ENCODE results near the gene ASTL. TPM values are rescaled to one million over a fixed set of nuclear protein-coding genes. Genes with fewer than 3 reads are reported as not detected.

The ASTL gene
- total and polyA plus RNA-seq, 4 donors, result not detected

GRCh38 chr2:96180521-96180920 lies 42.2 kb upstream of the ASTL start:
- Histone ChIP-seq H3K27me3 (ENCODE audit: control insufficient read depth in 4 of 4, insufficient read depth in 4 of 4, low read length in 3 of 4) (no peaks in the 10 kb centered on the region), H3K36me3 (ENCODE audit: control insufficient read depth in 4 of 4, insufficient read depth in 3 of 4, low read depth in 1 of 4, low read length in 3 of 4) (peaks cover 9 to 17% (median 14%) of the 10 kb centered on the region in 4 donors), H3K4me1 (ENCODE audit: control insufficient read depth in 4 of 4, insufficient read depth in 4 of 4, low read length in 3 of 4) (no peaks in the 10 kb centered on the region), H3K9me3 (ENCODE audit: control insufficient read depth in 4 of 4, low read length in 3 of 4) (no peaks in the 10 kb centered on the region), H3K27ac (ENCODE audit: low read depth in 1 of 2, low read length in 2 of 2) (no peak overlapping the region), H3K9ac (ENCODE audit: low read depth in 1 of 2, low read length in 2 of 2) (no peak overlapping the region), H3K4me3 (ENCODE audit: low read depth in 1 of 3, low read length in 3 of 3) (no peak overlapping the region)
- DNase-seq (ENCODE audit: low spot score), result no peak
- no peak for TF ChIP-seq SP1 (IDR thresholded peaks at IDR 0.05)

- no peak overlapping the region for H3K4me3 ChIP-seq (ENCODE audit: low read depth in 1 of 3, low read length in 3 of 3)
- TF ChIP-seq SP1 (IDR thresholded peaks at IDR 0.05) (no peak), NR2F2 (IDR thresholded peaks at IDR 0.05) (no peak), FOXA2 (IDR thresholded peaks at IDR 0.05) (no peak), GABPA (IDR thresholded peaks at IDR 0.05 in 1 of 2, conservative IDR thresholded peaks at IDR 0.05 in 1 of 2) (no peak), MAX (IDR thresholded peaks at IDR 0.05) (no peak), TAF1 (conservative IDR thresholded peaks at IDR 0.05) (no peak), FOXA1 (IDR thresholded peaks at IDR 0.05) (no peak), RAD21 (IDR thresholded peaks at IDR 0.05) (no peak), ZBTB33 (IDR thresholded peaks at IDR 0.05) (no peak), HNF4A (conservative IDR thresholded peaks at IDR 0.05) (no peak), EGR1 (IDR thresholded peaks at IDR 0.05; ENCODE audit: low read depth in 2 of 2) (no peak), HNF4G (IDR thresholded peaks at IDR 0.05) (no peak), RXRA (IDR thresholded peaks at IDR 0.05) (no peak), JUND (IDR thresholded peaks at IDR 0.05) (no peak), ATF3 (IDR thresholded peaks at IDR 0.05) (no peak), YY1 (IDR thresholded peaks at IDR 0.05) (no peak), CTCF (IDR thresholded peaks at IDR 0.05; ENCODE audit: low read depth, low read length, missing input control) (no peak), REST (IDR thresholded peaks at IDR 0.05) (no peak)
- no peaks in the 10 kb centered on the region for H3K27me3 ChIP-seq (ENCODE audit: control insufficient read depth in 4 of 4, insufficient read depth in 4 of 4, low read length in 3 of 4)
- H3K27ac ChIP-seq (ENCODE audit: low read depth in 1 of 2, low read length in 2 of 2), result no peak overlapping the region
- DNase-seq (ENCODE audit: low spot score), result no peak
- H3K9ac ChIP-seq (ENCODE audit: low read depth in 1 of 2, low read length in 2 of 2), result no peak overlapping the region
- H3K9me3 ChIP-seq (ENCODE audit: control insufficient read depth in 4 of 4, low read length in 3 of 4), result no peaks in the 10 kb centered on the region
- WGBS, result 94% methylated on average over 1 of the region's 1 CpG
- peaks cover 7 to 12% (median 9%) of the 10 kb centered on the region in 4 donors for H3K36me3 ChIP-seq (ENCODE audit: control insufficient read depth in 4 of 4, insufficient read depth in 3 of 4, low read depth in 1 of 4, low read length in 3 of 4)
- no peaks in the 10 kb centered on the region for H3K4me1 ChIP-seq (ENCODE audit: control insufficient read depth in 4 of 4, insufficient read depth in 4 of 4, low read length in 3 of 4)
Observed at GRCh38 chr2:96180002-96180401, 41.7 kb upstream of the ASTL start.

All from liver (tissue), 9 donors.